ENCODE results near the gene RNF113B. TPM values are rescaled to one million over a fixed set of nuclear protein-coding genes. Genes with fewer than 3 reads are reported as not detected.

RNF113B gene
- total and polyA plus RNA-seq, 2 of the 13 experiments (the other 11 are each of a cell fraction or from before 2014, with no cell fraction given) = not detected

GRCh38 chr13:98199480-98199879, 22.4 kb upstream of the RNF113B start (continued):
- TF ChIP-seq NFAT5 (CRISPR knock-in tag; IDR thresholded peaks at IDR 0.05) = no peak
- TF ChIP-seq HNRNPL (IDR thresholded peaks at IDR 0.05; ENCODE audit: low read depth, low read length) = no peak
- no peak for TF ChIP-seq ZNF850 (CRISPR knock-in tag; conservative IDR thresholded peaks at IDR 0.05)
- TF ChIP-seq TGIF2 (CRISPR knock-in tag; IDR thresholded peaks at IDR 0.05) = 0 out of 2 replicates have a peak, but pooled peaks have one; percentile 58
- peak; percentile 20 for TF ChIP-seq TCF7 (IDR thresholded peaks at IDR 0.05; ENCODE audit: low read depth)
- TF ChIP-seq HNRNPK (IDR thresholded peaks at IDR 0.05; ENCODE audit: low read depth, low read length, poor library complexity, severe bottlenecking) = no peak
- TF ChIP-seq MAFK (conservative IDR thresholded peaks at IDR 0.05 in 1 of 2, IDR thresholded peaks at IDR 0.05 in 1 of 2; ENCODE audit: low read length in 2 of 2) = no peak
- no peak for TF ChIP-seq ZNF383 (CRISPR knock-in tag; IDR thresholded peaks at IDR 0.05; ENCODE audit: borderline replicate concordance)
- TF ChIP-seq ZNF720 (CRISPR knock-in tag; IDR thresholded peaks at IDR 0.05) = no peak
- no peak for TF ChIP-seq CBFB (CRISPR knock-in tag; IDR thresholded peaks at IDR 0.05)
- no peak for TF ChIP-seq CREBL2 (CRISPR knock-in tag; IDR thresholded peaks at IDR 0.05; ENCODE audit: borderline replicate concordance)
- TF ChIP-seq TCF7L2 (IDR thresholded peaks at IDR 0.05; ENCODE audit: low read depth, low read length) = no peak
- peak; percentile 64; the same call in 1 of the 2 replicates for TF ChIP-seq ARID5B (CRISPR knock-in tag; IDR thresholded peaks at IDR 0.05)
- no peak for TF ChIP-seq DBP (CRISPR knock-in tag; IDR thresholded peaks at IDR 0.05; ENCODE audit: not compliant biosample characterization)
- no peak for TF ChIP-seq IRF2 (CRISPR knock-in tag; IDR thresholded peaks at IDR 0.05)
- no peak for TF ChIP-seq ZNF615 (CRISPR knock-in tag; IDR thresholded peaks at IDR 0.05; ENCODE audit: borderline replicate concordance)
- TF ChIP-seq ZNF20 (CRISPR knock-in tag; IDR thresholded peaks at IDR 0.05) = no peak
- TF ChIP-seq ZNF614 (CRISPR knock-in tag; IDR thresholded peaks at IDR 0.05; ENCODE audit: borderline replicate concordance) = 0 out of 2 replicates have a peak, but pooled peaks have one; percentile 23
- no peak for TF ChIP-seq ZNF549 (CRISPR knock-in tag; IDR thresholded peaks at IDR 0.05)
- no peak for TF ChIP-seq KDM1A (CRISPR knock-in tag; IDR thresholded peaks at IDR 0.05)
- TF ChIP-seq SP140L (CRISPR knock-in tag; IDR thresholded peaks at IDR 0.05; ENCODE audit: borderline replicate concordance) = no peak
- no peak for TF ChIP-seq MEIS2 (CRISPR knock-in tag; IDR thresholded peaks at IDR 0.05)
